Measurements from ENCODE around the gene TMC1.

Gene TMC1

GRCh38 chr9:72618811-72619210 is 97.4 kb downstream of the TMC1 start:
- no peak for DNase-seq

GRCh38 chr9:72622186-72622585 is 100.8 kb downstream of the TMC1 start:
- no peak for DNase-seq

- no peak for DNase-seq
These were observed 101.7 kb downstream of the TMC1 start for GRCh38 chr9:72623156-72623555.

- no peak for DNase-seq
These were observed 105.7 kb downstream of the TMC1 start for GRCh38 chr9:72627147-72627546.

- no peak for DNase-seq
These were observed 106.6 kb downstream of the TMC1 start for GRCh38 chr9:72627956-72628540.

- peak; percentile 2 for DNase-seq
These were observed 112.6 kb downstream of the TMC1 start for GRCh38 chr9:72633966-72634365.

GRCh38 chr9:72635197-72635596 is 113.8 kb downstream of the TMC1 start:
- DNase-seq: peak; percentile 30

GRCh38 chr9:72636621-72637020 is 115.2 kb downstream of the TMC1 start:
- no peak for DNase-seq

- no peak for DNase-seq
These were observed 122.2 kb downstream of the TMC1 start for GRCh38 chr9:72643651-72644050.

GRCh38 chr9:72646061-72646460 is 124.7 kb downstream of the TMC1 start:
- no peak for DNase-seq

GRCh38 chr9:72648324-72649126 is 127.1 kb downstream of the TMC1 start:
- DNase-seq: no peak

GRCh38 chr9:72649127-72649442 is 127.7 kb downstream of the TMC1 start:
- DNase-seq: no peak

GRCh38 chr9:72650206-72650605 is 128.8 kb downstream of the TMC1 start:
- DNase-seq: no peak

GRCh38 chr9:72656021-72656420 is 134.6 kb downstream of the TMC1 start:
- no peak for DNase-seq

- no peak for DNase-seq
These were observed 135.6 kb downstream of the TMC1 start for GRCh38 chr9:72657023-72657422.

- DNase-seq: no peak
These were observed 137.3 kb downstream of the TMC1 start for GRCh38 chr9:72658703-72659102.

- no peak for DNase-seq
These were observed 140.2 kb downstream of the TMC1 start for GRCh38 chr9:72661401-72662135.

- no peak for DNase-seq
These were observed 144.0 kb downstream of the TMC1 start for GRCh38 chr9:72665421-72665820.

GRCh38 chr9:72667181-72667580 is 145.8 kb downstream of the TMC1 start:
- DNase-seq: no peak

GRCh38 chr9:72674961-72675360 is 153.6 kb downstream of the TMC1 start:
- no peak for DNase-seq

- DNase-seq: no peak
These were observed 154.2 kb downstream of the TMC1 start for GRCh38 chr9:72675586-72675985.

- DNase-seq: no peak
These were observed 159.3 kb downstream of the TMC1 start for GRCh38 chr9:72680593-72681282.

GRCh38 chr9:72681283-72681630 is 159.8 kb downstream of the TMC1 start:
- DNase-seq: no peak

- no peak for DNase-seq
These were observed 163.2 kb downstream of the TMC1 start for GRCh38 chr9:72684615-72685014.
